GM21390 (cell line): ENCODE data around the gene RYR1.
"Not testable (repeated sequence)": the region's sequence is repeated elsewhere in the genome, so short reads cannot be mapped to it uniquely, and the experiment has no call there.

Experiments used
- ATAC-seq: cut with Tn5 transposase; IDR thresholded peaks from one replicate; pipeline ENCODE4 v1.9.1; 2021; ENCODE audit not compliant: unreplicated experiment

The RYR1 gene

DNA sequence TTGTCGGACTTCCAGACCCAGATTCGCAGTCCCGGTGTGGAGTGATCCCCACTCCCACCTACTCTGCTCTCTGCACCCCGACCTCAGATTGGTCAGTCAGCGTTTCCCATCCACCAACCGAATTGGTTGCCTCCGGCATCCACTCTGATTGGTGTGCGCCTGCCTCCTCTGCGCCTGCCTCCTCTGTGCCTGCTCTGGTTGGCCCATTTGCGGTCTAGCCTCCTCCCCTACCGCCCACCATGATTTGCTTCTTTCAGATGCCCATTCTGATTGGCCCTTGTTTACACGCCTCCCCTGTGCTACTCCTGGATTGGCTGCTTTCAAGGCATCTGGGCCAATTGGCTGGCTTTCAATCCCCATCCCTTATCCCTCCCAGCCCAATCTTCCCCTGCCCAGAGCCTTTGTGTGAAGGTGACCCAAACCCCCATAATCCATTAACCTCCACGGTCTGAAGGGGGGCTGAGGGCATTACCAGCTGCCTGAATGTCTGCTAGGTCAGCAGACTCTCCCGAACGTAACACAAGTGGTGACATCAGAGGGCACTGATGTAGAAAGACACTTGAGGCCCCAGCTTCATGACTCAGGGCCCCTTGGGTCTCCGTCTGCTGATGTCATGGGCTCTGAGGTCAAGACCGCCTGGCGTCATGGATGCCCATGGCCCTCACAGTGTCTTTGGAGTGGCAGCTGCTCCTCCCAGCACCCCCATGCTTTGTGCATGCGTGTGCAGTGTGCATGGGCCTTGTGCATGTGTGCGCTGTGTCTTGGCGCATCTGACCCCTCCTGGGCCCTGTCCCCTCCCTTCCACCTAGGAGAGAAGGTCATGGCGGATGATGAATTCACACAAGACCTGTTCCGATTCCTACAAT, 103.8 kb downstream of the RYR1 start:
- no peak for ATAC-seq

DNA sequence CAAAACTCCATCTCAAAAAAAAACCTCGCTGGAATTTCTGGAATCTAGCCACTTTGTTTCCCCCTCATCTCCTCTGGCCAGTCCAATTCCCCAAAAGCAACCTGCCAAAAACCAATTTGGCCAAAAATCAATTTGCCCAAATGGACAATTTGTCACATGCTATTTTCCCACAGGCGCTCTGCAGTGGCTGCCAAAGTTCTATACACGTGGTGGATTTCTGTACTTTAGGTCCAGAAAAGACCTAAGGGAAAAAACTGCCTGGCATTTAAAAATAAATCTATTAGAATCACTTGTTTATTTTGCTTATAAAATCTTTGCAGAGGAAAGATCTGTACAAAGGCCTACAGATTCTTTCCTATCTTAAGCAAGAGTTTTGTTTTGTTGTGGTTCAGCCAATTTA, 104.9 kb downstream of the RYR1 start:
- no peak for ATAC-seq

DNA sequence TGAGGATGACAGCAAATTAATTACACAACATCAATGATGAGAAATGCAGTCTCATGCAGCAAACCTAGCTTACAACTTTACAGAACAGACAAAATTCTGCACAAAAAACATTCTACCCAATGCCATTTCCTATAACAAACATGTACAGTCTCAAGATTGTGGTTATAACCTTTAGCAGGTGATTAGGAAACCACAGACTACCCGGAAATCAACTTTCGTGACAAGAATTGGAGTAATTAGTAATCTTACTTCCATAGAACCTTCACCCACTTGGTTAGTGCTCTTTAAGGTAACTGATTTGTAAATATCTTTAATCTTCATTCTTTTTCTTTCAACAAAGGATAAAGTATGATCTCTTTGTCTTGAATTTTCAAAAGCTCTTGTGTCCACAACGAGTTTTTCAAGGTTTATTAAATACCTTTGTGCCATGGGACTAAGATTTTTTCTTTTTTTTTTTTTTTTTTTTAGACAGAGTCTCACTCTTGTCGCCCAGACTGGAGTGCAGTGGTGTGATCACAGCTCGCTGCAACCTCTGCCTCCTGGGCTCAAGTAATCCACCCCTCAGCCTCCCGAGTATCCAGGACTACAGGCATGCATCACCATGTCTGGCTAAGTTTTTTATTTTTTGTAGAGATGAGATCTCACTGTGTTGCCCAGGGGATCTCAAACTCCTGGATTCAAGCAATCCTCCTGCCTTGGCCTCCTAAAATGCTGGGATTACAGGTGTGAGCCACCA, 105.5 kb downstream of the RYR1 start:
- no peak for ATAC-seq

DNA sequence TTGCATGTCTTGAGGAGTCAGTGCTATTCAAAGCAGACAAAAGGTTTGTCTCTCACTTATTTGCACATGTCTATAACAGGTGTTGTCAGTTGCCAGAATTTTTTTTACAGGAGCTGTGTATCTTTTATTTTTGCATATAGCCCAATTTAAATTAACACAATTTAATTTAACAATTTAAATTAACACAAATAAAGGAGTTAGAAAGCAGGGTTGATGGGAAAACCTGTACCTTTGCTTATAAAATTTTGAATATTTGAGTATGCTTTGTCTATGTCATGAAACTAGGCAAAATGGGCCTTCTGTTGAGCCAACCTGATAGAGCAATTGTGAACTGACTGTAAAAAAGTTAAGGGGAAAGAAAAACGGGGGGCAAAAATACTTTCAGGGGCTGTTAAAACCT, 106.3 kb downstream of the RYR1 start:
- ATAC-seq, result no peak

DNA sequence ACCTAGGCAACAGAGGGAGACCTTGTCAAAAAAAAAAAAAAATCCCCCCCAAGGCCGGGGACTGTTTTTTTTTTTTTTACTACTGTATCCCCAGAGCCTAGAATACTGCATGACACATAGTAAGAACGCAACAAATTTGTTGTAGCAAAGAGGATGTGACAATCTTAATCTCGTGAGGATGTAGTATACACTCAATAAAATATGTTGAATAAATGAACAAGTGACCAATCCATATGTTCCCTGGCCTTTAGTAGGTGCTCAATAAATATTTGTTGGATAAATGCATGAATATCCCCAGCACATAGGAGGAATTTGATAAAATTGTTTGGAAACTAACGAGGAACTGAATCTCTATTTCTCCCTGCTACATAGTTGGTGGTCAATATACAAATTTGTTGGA, 108.5 kb downstream of the RYR1 start:
- no peak for ATAC-seq

DNA sequence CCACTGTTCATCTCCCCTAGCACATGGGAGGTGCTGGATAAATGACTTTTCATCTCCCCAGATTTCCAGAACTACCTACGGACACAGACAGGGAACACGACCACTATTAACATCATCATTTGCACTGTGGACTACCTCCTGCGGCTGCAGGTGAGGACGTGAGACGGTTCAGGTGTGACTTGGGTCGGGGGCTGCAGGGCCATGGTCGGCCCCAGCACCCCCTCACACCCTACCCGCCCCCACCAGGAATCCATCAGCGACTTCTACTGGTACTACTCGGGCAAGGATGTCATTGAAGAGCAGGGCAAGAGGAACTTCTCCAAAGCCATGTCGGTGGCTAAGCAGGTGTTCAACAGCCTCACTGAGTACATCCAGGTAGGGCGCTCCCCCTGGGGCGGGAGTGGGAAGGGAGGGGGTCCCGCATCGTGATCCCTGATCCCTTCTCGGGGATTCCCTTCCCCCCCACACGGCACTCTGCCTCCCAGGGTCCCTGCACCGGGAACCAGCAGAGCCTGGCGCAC, 109.9 kb downstream of the RYR1 start:
- ATAC-seq, result no peak

DNA sequence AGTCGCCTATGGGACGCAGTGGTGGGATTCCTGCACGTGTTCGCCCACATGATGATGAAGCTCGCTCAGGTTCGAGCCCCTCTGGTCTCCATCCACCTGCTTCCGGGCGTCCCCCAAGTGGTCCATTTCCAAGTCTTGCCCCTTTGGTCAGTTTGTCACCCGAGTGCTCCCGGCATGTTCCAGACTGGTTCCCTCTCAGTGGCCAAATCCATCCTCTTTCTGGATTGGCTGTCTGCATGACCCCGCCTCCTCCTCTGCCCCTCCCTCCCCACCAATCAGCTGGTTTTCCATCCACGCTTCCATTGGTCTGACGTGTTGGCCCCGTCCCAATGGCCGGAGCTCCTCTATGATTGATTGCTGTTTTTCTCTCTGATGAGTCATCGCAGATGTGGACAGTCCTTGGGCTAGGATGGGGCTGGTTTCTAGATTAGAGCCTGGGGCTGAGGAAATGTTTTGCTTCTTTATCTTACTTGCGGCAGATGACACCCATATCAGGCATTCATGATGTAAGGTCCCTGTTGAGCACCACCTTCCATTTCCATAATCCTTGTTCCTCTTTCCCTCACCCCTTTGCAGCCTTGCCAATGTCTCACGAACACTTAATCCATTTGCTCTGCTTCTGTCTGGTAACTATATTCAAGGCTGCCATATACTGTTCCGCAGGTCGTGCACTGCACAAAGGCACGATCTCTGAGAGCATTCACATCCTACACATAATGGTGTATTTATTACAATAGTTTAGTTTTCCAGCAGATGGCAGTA, 110.5 kb downstream of the RYR1 start:
- ATAC-seq, result no peak

DNA sequence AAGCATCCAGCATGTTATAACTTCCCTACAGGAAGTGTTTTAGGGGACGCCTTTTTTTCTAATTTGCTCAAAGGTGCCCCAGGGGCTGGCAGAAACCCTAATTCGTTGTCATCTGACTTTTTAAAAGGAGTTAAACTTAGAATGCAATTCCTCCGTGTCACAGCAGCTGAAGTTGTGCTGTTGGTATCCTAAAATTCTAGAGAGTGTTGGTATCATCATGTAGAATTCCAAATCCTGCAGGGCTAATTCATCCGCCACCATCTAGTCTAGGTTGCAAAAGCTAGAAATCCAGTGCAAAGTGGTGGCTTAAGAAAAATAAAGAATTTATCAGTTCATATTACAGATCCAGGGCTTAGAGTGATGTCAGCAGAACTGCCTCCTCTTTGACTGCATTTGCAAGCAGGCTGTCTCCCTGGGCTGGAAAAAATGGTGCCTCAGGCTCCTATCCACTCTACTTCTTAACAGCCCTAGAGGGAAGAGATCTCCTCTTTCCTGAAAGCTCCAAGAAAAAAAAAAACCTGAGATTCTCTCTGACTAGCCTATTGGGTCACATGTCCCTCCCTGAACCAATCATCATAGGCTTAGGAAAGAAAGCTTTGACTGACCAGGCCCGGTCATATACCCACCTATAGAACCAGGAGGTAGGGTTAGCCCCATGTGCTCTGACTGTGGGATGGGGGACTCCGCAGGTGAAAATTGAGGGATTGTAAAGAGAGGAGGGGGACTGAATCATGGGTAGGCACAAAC, 111.3 kb downstream of the RYR1 start:
- ATAC-seq, result no peak

DNA sequence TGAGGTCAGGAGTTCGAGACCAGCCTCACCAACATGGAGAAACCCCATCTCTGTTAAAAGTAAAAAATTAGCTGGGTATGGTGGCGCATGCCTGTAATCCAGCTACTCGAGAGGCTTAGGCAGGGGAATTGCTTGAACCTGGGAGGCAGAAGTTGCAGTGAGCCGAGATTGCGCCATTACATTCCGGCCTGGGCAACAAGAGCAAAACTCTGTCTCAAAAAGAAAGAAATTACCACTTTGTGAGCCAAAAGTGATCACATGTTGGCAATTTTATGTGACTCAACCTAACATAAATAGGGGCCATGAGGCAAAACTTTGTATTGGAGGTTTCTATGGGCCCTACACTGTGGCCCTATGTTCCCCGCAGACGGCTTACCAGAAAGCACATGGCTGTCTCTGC, 112.1 kb downstream of the RYR1 start:
- no peak for ATAC-seq

DNA sequence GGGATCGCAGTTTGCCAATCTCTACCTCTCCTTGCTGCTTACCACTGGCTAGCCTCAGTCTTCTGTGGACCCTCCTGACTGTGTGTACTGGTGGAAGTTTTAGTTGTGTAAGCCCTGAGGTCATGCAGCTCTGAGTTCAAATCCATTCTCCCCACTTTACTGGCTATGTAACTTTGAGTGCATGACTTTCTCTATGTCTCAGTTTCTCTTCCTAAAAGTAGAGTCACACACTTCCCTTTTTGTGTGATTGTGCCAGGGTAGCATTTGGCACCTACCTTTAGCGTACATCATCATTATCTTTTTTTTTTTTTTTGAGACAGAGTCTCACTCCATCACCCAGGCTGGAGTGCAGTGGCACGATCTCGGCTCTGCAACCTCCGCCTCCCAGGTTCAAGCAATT, 113.9 kb downstream of the RYR1 start:
- ATAC-seq, result no peak

DNA sequence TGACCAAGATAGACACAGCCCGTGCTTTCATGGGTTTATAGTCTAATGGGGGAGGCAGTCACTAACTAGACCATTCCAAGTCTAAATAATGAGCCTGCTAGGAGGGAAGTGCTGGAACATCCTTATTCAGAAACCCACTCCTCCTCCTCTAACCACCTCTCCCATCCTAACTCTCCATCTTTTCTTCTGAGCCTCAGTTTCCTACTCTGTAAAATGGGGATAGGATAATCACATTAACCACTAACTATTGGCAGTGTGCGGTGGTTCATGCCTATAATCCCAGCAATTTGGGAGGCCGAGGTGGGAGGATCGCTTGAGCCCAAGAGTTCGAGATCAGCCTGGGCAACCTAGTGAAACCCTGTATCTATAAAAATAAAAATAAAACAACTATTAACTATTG, 115.6 kb downstream of the RYR1 start:
- no peak for ATAC-seq

DNA sequence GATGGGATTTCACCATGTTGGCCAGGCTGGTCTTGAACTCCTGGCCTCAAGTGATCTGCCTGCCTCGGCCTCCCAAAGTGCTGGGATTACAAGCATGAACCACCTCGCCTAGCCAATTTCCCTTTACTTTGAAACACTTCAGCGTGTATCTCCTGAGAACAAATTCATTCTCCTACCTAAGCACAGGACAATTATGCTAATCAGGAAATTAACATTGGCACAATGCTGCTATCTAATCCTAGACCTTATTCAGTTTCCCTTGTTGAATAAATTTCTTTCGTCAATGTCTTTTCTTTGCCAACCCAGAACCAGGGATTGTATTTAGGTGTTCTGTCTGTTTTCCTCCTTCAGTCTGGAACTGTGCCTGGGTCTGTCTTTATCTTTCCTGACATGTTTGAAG, 116.5 kb downstream of the RYR1 start:
- no peak for ATAC-seq

DNA sequence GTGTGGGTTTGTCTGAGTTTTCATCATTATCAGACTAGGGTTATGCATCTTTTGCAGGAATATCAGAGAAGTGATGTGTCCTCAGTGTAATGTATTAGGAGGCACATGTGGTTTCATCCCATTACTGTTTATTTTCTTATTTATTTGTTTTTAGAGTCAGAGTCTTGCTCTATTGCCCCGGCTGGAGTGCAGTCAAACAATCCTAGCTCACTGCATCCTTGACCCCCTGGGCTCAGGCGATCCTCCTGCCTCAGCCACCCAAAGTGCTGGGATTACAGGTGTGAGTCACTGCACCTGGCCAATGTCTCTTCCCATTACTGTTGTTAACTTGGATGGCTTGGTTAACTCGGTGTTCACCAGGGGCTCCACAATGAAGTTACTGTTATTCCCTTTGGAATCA, 116.9 kb downstream of the RYR1 start:
- ATAC-seq, result no peak

DNA sequence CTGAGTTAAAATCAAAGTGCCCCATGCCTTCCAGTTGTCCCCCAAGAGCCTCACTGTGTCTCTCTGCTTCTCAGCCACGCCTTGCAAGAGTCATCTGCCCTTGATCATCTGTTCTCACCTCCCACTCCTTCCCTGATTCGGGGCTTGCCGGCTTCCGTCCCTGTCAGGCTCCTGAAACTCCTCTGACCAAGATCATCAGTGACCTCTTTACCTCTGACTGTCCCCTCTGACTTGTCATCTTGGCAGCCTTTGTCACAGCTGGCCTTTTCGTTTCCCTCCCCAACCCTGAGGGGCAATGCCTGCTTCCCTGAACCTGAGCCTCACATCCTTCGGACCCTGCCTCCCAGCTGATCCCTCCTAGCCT, 117.9 kb downstream of the RYR1 start:
- ATAC-seq, result no peak

DNA sequence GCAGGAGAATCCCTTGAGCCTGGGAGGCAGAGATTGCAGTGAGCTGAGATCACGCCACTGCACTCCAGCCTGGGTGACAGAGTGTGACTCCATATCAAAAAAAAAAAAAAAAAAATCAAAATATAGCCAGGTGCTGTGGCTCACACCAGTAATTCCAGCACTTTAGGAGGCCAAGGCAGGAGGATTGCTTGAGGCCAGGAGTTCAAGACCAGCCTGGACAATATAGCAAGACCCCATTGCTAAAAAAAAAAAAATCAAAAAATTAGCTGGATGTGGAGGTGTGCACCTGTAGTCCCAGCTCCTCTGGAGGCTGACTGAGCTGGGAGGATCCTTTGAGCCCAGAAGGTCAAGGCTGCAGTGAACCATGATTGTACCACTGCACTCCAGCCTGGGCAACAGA, 119.7 kb downstream of the RYR1 start:
- not testable (repeated sequence) for ATAC-seq

DNA sequence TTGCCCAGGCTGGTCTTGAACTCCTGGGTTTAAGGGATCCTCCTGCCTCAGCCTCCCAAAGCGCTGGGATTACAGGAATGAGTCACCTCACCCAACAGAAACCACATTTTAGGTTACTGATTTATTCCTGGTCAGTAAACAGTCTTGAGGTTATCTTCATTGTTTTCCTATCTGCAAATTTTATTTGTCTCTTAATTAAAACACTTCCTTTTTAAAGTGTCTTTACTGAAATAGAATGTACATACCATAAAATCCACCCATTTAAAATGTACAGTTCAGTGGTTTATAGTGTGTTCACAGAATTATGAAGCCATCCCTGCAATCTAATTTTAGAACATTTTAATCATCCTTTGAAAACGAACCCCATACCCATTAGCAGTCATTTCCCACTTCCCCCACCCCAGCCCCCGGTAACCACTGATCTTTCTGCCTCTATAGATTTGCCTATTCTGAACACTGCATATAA, 121.2 kb downstream of the RYR1 start:
- no peak for ATAC-seq

DNA sequence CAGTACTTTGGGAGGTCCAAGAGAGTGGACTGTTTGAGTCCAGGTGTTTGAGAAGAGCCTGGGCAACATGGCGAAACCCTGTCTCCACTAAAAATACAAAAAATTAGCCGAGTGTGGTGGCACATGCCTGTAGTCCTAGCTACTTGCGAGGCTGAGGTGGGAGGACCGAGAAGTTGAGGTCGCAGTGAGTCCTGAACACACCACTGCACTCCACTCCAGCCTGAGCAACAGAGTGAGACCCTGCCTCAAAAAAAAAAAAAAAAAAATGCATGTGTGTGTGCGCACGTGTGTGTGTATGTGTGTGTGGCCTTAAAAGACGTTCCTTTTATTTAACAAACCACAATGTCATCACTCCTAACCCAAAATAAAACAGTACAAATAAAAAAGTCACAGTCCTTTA, 121.7 kb downstream of the RYR1 start:
- no peak for ATAC-seq

DNA sequence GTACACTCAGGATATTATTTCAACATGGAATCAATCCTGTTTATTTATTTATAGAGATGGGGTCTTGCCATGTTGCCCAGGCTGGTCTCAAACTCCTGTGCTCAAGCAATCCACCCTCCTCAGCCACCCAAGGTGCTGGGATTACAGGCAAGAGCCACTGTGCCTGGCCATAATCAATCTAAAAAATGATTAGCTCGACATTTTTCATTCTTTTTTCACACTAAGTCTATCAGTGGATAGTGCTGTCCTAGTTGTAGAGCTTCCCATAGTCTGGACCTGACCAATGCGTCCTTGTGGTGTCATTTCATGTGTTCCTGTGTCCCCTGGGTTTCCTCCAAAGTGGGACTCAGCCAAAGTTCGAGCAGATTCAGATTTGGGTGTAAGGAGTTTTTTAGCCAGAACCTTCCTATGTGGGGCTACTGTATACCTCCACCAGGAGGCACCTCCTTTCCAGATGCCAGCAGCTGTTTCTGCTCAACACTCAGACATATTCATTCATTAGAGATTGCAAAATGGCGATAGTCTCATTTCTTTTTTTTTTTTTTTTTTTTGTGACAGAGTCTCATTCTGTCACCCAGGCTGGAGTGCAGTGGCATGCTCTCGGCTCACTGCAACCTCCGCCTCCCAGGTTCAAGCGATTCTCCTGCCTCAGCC, 123.2 kb downstream of the RYR1 start:
- no peak for ATAC-seq

DNA sequence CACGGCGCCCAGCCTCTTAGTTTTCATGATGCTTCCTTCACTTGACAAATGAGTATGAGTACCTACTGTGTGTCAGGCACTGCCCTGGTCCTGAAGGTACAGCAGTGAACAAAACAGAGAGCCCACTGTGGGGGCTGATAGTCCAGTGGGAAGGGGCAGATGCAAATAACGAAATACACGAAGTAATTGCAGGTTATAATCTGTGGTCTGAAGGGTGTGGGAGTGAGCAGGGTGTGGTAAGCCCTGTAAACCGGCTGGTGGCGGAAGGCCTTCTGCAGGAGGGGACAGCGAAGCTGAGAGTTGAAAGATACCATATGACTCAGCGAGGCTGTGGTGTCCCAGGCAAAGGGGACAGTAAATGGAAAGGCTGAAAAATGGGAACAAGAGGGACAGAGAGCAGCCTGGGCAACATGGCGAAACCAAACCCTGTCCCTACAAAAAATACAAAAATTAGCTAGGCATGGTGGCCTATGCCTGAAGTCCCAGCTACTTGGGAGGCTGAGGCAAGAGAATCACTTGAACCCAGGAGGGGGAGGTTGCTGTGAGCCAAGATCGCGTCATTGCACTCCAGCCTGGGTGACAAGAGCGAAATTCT, 123.8 kb downstream of the RYR1 start:
- peak; percentile 58 for ATAC-seq

DNA sequence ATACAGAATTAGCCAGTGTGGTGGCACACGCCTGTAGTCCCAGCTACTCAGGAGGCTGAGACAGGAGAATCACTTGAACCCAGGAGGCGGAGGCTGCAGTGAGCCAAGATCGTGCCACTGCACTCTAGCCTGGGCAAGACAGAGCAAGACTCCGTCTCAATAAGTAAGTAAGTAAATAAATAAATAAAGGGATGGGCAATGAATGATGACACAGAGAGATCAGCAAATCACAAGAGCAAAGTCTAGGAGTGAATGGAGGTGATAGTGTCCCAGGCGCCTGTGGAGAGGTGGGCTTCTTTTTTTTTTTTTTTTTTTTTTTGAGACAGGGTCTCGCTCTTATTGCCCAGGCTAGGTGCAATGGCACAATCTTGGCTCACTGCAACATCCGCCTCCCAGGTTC, 125.4 kb downstream of the RYR1 start:
- ATAC-seq, result not testable (repeated sequence)
